Keratinocyte (primary cell): Measurements from ENCODE around the gene HSP90AA1. TPM values are rescaled to one million over a fixed set of nuclear protein-coding genes. Genes with fewer than 3 reads are reported as not detected.

ENCODE experiments used
- DNase-seq: peaks from one replicate; pipeline ENCODE4 v3.0.0-alpha.2; 2011; ENCODE audit warnings: low read depth, missing footprints, low spot score
- FAIRE-seq: peaks from 2 replicates; lab custom pipeline; 2011; peaks lifted over from hg19 to GRCh38; lab: Jason Lieb, UNC
- H2AFZ ChIP-seq: 2 replicates; pipeline ENCODE4 v1.6.0; 2012; ENCODE audit warnings: low read length, control low read depth, inconsistent platforms; ENCODE audit not compliant: control insufficient read depth
- H3K27ac ChIP-seq: 2 replicates; pipeline ENCODE4 v1.5.1; 2011; ENCODE audit warnings: low read length; ENCODE audit not compliant: control insufficient read depth, insufficient read depth
- H3K27me3 ChIP-seq: 3 replicates; pipeline ENCODE4 v1.6.0; 2011; ENCODE audit warnings: low read length; ENCODE audit not compliant: control insufficient read depth, insufficient read depth; ENCODE audit errors: extremely low read depth
- H3K36me3 ChIP-seq, 2 experiments: 2 replicates in 1 of 2; 3 replicates in 1 of 2; pipeline ENCODE4 v1.5.1; 2011; ENCODE audit warnings: low read length in 2 of 2, mild to moderate bottlenecking in 1 of 2; ENCODE audit not compliant: control insufficient read depth in 2 of 2, insufficient read depth in 2 of 2; ENCODE audit errors: extremely low read depth in 1 of 2
- H3K4me1 ChIP-seq: 3 replicates; pipeline ENCODE4 v1.5.1; 2011; ENCODE audit warnings: low read length; ENCODE audit not compliant: control insufficient read depth, insufficient read depth; ENCODE audit errors: extremely low read depth
- H3K4me2 ChIP-seq: 3 replicates; pipeline ENCODE4 v1.6.0; 2011; ENCODE audit warnings: low read depth, low read length; ENCODE audit not compliant: control insufficient read depth, insufficient read depth; ENCODE audit errors: extremely low read depth
- H3K4me3 ChIP-seq, 3 experiments: fragments of 200-600 bp in 1 of 3; sonication (generic) in 1 of 3; 2 replicates in 2 of 3; 3 replicates in 1 of 3; pipeline ENCODE4 v1.5.1; 2011 to 2016; ENCODE audit warnings: low read length in 3 of 3, mild to moderate bottlenecking in 3 of 3, control low read depth in 2 of 3, inconsistent platforms in 1 of 3, low read depth in 1 of 3, mixed read lengths in 1 of 3, mixed run types in 1 of 3, moderate library complexity in 1 of 3; ENCODE audit not compliant: control insufficient read depth in 2 of 3, insufficient read depth in 2 of 3; ENCODE audit errors: extremely low read depth in 1 of 3
- H3K79me2 ChIP-seq: 2 replicates; pipeline ENCODE4 v1.6.0; 2012; ENCODE audit warnings: low read length; ENCODE audit not compliant: control insufficient read depth, insufficient read depth
- H3K9ac ChIP-seq: 3 replicates; pipeline ENCODE4 v1.6.0; 2011; ENCODE audit warnings: low read length; ENCODE audit not compliant: control insufficient read depth, insufficient read depth; ENCODE audit errors: extremely low read depth
- H3K9me1 ChIP-seq: 3 replicates; pipeline ENCODE4 v1.6.0; 2011; ENCODE audit warnings: low read length; ENCODE audit not compliant: control insufficient read depth, insufficient read depth; ENCODE audit errors: extremely low read depth
- H3K9me3 ChIP-seq: 2 replicates; pipeline ENCODE4 v1.5.1; 2012; ENCODE audit warnings: low read depth, low read length; ENCODE audit not compliant: control insufficient read depth
- H4K20me1 ChIP-seq: 3 replicates; pipeline ENCODE4 v1.6.0; 2011; ENCODE audit warnings: low read length; ENCODE audit not compliant: control insufficient read depth, insufficient read depth; ENCODE audit errors: extremely low read depth
- EZH2 ChIP-seq: IDR thresholded peaks from one replicate; pipeline ENCODE4 v1.6.1; 2012; ENCODE audit warnings: inconsistent platforms, mild to moderate bottlenecking, low read length, moderate library complexity
- dilution Hi-C: fragments of 300-500 bp; cut with MboI; formaldehyde crosslinking; loops from one replicate; pipeline ENCODE4 v1.7.0; 2020; ENCODE audit warnings: low sequenced_read_pairs; ENCODE audit not compliant: extremely low pct_ligation_motif_present
- polyA plus RNA-seq, 5 experiments: library from polyadenylated mRNA; depleted of rRNA in 3 of 5; stranded (reverse) in 3 of 5; stranded (forward) in 1 of 5; unstranded in 1 of 5; fragments of >200 nt; gene quantifications; 1 replicate in 1 of 5; 2 replicates in 3 of 5; 3 replicates in 1 of 5; pipeline versions ENCODE4 v1.2.1 to v1.2.3, GENCODE V29; 2011 to 2012; ENCODE audit warnings: missing spikeins in 2 of 5, low read depth in 1 of 5, low replicate concordance in 1 of 5
- TF ChIP-seq, protein P1 (sequence below), 3 experiments: IDR thresholded peaks in 1 of 3; conservative IDR thresholded peaks in 1 of 3; optimal IDR thresholded peaks in 1 of 3; 2 replicates in 2 of 3; 3 replicates in 1 of 3; pipeline versions ENCODE3 to v1.5.1; 2011; ENCODE audit warnings: low read length in 3 of 3, mild to moderate bottlenecking in 3 of 3, moderate library complexity in 2 of 3, control low read depth in 1 of 3, inconsistent platforms in 1 of 3; ENCODE audit not compliant: insufficient read depth in 2 of 3; ENCODE audit errors: extremely low read depth in 1 of 3

The HSP90AA1 gene
- polyA plus RNA-seq, 1 donor (not counting 4 experiments of a cell fraction or from before 2014, with no cell fraction given): 898 TPM

DNA sequence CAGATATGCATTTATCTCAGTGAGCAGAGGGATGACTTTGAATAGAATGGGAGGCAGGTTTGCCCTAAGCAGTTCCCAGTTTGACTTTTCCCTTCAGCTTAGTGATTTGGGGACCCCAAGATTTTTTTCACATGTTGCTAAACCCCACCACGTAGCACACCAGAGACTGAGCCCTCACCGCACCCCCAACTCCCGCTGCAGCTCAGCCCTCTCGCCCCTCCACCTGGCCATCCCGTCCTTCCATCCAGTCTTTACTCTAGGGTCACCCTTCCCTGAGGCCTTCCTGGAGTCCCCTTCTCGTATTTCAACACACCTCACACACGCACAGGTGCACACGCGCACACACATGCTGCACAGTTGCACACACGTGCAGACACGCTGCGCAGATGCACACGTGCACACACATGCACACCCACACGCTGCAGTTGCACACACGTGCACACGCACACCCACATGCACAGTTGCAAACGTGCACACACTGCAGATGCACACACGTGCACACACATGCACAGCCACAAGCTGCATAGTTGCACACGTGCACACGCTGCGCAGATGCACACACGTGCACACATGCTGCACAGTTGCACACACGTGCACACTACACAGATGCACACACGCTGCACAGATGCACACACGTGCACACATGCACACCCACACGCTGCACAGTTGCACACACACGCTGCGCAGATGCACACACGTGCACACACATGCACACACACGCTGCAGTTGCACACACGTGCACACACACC lies 30.0 kb downstream of the HSP90AA1 start:
- Histone ChIP-seq H3K9ac (no peak overlapping the region), H4K20me1 (no peaks in the 10 kb centered on the region), H3K9me3 (no peaks in the 10 kb centered on the region), H3K27me3 (no peaks in the 10 kb centered on the region), H3K79me2 (no peaks in the 10 kb centered on the region), H3K9me1 (no peaks in the 10 kb centered on the region), H2AFZ (no peak overlapping the region), H3K4me2 (no peak overlapping the region), H3K36me3 (peaks cover 10 to 11% of the 10 kb centered on the region in 2 experiments), H3K4me1 (peaks cover 13% of the 10 kb centered on the region), H3K4me3 (no peak overlapping the region), H3K27ac (no peak overlapping the region)
- no peak for TF ChIP-seq EZH2
- TF ChIP-seq, protein P1, sequence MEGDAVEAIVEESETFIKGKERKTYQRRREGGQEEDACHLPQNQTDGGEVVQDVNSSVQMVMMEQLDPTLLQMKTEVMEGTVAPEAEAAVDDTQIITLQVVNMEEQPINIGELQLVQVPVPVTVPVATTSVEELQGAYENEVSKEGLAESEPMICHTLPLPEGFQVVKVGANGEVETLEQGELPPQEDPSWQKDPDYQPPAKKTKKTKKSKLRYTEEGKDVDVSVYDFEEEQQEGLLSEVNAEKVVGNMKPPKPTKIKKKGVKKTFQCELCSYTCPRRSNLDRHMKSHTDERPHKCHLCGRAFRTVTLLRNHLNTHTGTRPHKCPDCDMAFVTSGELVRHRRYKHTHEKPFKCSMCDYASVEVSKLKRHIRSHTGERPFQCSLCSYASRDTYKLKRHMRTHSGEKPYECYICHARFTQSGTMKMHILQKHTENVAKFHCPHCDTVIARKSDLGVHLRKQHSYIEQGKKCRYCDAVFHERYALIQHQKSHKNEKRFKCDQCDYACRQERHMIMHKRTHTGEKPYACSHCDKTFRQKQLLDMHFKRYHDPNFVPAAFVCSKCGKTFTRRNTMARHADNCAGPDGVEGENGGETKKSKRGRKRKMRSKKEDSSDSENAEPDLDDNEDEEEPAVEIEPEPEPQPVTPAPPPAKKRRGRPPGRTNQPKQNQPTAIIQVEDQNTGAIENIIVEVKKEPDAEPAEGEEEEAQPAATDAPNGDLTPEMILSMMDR (optimal IDR thresholded peaks at IDR 0.05 in 1 of 3, IDR thresholded peaks at IDR 0.05 in 1 of 3, conservative IDR thresholded peaks at IDR 0.05 in 1 of 3; ENCODE audit: extremely low read depth in 1 of 3, insufficient read depth in 2 of 3, low read length in 3 of 3): no peak
- FAIRE-seq (no peak), DNase-seq (no peak)
- dilution Hi-C loops: no loop called here

DNA sequence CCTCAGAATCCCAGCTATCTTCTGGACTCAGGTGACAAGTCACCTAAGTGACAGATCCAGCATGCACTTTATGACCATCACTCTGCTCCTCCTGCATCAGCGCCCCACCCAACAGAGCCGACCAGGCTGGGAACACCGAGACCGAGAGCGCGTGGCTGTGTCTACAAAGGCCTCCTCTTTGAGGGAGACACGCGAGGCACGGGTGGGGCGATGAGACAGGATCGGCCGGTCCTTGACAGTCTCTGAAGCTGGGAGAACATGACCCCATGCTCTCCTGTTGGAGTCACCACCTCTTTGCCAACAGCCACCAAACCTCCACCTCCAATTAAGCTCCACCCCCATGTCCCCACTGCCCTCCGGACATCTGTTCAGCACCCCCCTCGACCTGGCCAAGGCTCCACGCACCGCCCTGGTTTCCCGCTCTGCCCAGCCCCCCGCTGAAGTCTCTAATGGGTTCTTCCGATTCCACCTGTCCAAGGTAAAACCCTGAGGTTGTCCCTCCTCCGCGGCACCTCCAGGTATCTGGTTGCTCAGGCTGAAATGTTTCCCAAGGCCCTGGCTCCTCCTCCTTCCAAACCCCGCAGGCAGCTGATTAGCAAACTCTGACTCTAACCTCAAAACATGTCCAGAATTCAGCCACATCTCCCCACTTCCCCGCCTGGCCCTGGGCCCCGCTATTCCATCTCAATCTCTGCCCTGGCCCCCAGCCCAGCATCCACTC lies 31.5 kb downstream of the HSP90AA1 start:
- no peak overlapping the region for H3K27ac ChIP-seq
- no peaks in the 10 kb centered on the region for H3K27me3 ChIP-seq
- no peaks in the 10 kb centered on the region for H3K9me1 ChIP-seq
- H3K79me2 ChIP-seq: no peaks in the 10 kb centered on the region
- H3K9me3 ChIP-seq: no peaks in the 10 kb centered on the region
- dilution Hi-C loops: no loop called here
- no peaks in the 10 kb centered on the region for H4K20me1 ChIP-seq
- TF ChIP-seq EZH2: no peak
- TF ChIP-seq, protein P1 (optimal IDR thresholded peaks at IDR 0.05 in 1 of 3, IDR thresholded peaks at IDR 0.05 in 1 of 3, conservative IDR thresholded peaks at IDR 0.05 in 1 of 3; ENCODE audit: extremely low read depth in 1 of 3, insufficient read depth in 2 of 3, low read length in 3 of 3): no peak
- peaks cover 13% of the 10 kb centered on the region for H3K4me1 ChIP-seq
- H2AFZ ChIP-seq: no peak overlapping the region
- H3K4me2 ChIP-seq: peak overlapping the region; percentile 32
- DNase-seq: no peak
- peak; percentile 80 for FAIRE-seq
- H3K9ac ChIP-seq: no peak overlapping the region
- peaks cover 16 to 19% of the 10 kb centered on the region in 2 experiments for H3K36me3 ChIP-seq
- H3K4me3 ChIP-seq: no peak overlapping the region
